Activated T-helper 2 cell treated with anti-CD3 and anti-CD28 coated beads, Interferon-gamma antibody, Interleukin-2, Interleukin-4, amounts not matched to agents 10 μg/mL and 5 μg/mL and 100 μg/mL, durations not matched to agents 14 hours and 24 hours and 36 hours (primary cell): ENCODE data around the gene PCDH17. TPM values are rescaled to one million over a fixed set of nuclear protein-coding genes. Genes with fewer than 3 reads are reported as not detected.

Source experiments
- DNase-seq: peaks from one replicate; pipeline ENCODE4 v3.0.0; 2021; ENCODE audit warnings: low spot score
- H3K27ac Mint-ChIP-seq: one replicate; pipeline ENCODE4 v1.8.0; 2021; ENCODE audit warnings: mixed read lengths
- H3K27me3 Mint-ChIP-seq: one replicate; pipeline ENCODE4 v1.8.0; 2021; ENCODE audit warnings: low read depth, mixed read lengths
- H3K36me3 Mint-ChIP-seq: one replicate; pipeline ENCODE4 v1.8.0; 2021; ENCODE audit warnings: low read depth, mixed read lengths
- H3K4me1 Mint-ChIP-seq: one replicate; pipeline ENCODE4 v1.8.0; 2021; ENCODE audit warnings: low read depth, mixed read lengths
- H3K4me3 Mint-ChIP-seq: one replicate; pipeline ENCODE4 v1.8.0; 2021; ENCODE audit warnings: low read depth, mild to moderate bottlenecking, moderate library complexity, mixed read lengths
- H3K9me3 Mint-ChIP-seq: one replicate; pipeline ENCODE4 v1.8.0; 2021; ENCODE audit warnings: mixed read lengths
- intact Hi-C: fragments of 100-400 bp; cut with micrococcal nuclease; formaldehyde crosslinking; loops from one replicate; pipeline ENCODE4 v1.15.1; 2023
- total RNA-seq: library from RNA; stranded (reverse); gene quantifications from 2 replicates; pipeline ENCODE4 v1.2.3, GENCODE V29; 2022

Gene PCDH17, protein sequence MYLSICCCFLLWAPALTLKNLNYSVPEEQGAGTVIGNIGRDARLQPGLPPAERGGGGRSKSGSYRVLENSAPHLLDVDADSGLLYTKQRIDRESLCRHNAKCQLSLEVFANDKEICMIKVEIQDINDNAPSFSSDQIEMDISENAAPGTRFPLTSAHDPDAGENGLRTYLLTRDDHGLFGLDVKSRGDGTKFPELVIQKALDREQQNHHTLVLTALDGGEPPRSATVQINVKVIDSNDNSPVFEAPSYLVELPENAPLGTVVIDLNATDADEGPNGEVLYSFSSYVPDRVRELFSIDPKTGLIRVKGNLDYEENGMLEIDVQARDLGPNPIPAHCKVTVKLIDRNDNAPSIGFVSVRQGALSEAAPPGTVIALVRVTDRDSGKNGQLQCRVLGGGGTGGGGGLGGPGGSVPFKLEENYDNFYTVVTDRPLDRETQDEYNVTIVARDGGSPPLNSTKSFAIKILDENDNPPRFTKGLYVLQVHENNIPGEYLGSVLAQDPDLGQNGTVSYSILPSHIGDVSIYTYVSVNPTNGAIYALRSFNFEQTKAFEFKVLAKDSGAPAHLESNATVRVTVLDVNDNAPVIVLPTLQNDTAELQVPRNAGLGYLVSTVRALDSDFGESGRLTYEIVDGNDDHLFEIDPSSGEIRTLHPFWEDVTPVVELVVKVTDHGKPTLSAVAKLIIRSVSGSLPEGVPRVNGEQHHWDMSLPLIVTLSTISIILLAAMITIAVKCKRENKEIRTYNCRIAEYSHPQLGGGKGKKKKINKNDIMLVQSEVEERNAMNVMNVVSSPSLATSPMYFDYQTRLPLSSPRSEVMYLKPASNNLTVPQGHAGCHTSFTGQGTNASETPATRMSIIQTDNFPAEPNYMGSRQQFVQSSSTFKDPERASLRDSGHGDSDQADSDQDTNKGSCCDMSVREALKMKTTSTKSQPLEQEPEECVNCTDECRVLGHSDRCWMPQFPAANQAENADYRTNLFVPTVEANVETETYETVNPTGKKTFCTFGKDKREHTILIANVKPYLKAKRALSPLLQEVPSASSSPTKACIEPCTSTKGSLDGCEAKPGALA (N-terminal part only)
- not detected in 2 replicates for total RNA-seq

DNA sequence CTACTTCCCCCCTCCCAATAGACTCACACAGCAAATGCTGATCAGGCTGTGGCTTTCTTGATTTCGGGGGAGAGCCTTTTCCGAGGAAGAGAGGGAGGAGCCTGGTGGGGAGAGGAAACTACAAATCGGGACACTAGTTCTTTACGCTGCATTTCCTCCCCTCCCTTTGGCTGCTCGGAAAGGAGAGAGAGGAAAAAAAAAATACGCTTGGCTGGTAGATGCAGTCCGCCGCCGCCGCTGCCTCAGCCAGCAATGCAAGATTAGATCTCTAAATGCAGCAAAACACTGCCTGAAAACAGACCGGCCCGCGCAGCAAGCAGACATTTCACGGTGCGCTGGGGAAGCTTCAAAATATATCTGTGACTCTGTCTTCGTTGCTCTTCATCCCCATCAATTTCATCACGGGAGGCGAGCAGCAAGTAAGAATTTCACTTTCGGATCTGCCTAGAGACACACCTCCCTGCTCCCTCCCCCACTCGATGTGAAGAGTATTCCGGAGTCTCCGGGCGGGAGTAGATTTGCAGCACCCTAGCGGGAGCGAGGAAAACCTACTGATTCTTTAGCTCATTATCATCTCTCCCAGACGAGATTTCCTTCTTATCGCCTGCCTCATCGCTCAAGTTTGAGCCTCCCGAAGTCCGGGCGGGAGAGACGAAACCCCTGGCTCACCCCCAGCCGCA, at the start of gene PCDH17:
TSS of gene PCDH17 (plus strand) at position 149 of the 680 bp plus-strand sequence. CDS start 803 bp downstream, outside the sequence.
- H3K4me3 Mint-ChIP-seq = peak within 1 kb of the TSS; percentile 72
- H3K27me3 Mint-ChIP-seq = peaks cover 65% of the 10 kb centered on the region
- no peak within 1 kb of the TSS for H3K27ac Mint-ChIP-seq
- intact Hi-C loops = no loop called here
- no peak for DNase-seq
- H3K4me1 Mint-ChIP-seq = peaks cover 24% of the 10 kb centered on the region
- H3K36me3 Mint-ChIP-seq = peaks cover 8% of the 10 kb centered on the region
- no peaks in the 10 kb centered on the region for H3K9me3 Mint-ChIP-seq

DNA sequence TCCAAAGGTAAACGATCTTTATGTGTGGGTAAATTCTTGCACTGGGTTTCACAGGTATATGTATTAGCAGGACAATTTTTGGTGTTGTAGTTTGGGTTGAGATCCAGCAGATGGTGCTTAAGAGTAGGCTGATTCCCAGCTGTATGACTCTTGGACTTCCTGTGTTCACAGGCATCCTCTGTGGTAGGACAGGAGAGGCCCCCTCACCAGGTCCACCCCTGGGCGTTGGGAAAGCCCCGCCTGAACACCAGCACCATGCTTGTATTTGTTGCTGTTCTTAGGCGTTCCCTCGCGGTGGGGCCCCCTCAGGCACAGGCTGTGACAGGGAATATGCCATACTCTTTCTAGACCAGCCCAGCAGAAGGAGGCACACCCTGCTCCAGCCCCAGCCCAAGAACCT, 49.5 kb upstream of the PCDH17 start:
- no peak for DNase-seq
- intact Hi-C loops = no loop called here
- Mint-ChIP-seq H3K27ac (no peak overlapping the region), H3K4me1 (no peaks in the 10 kb centered on the region), H3K9me3 (peaks cover 30% of the 10 kb centered on the region), H3K27me3 (no peaks in the 10 kb centered on the region), H3K36me3 (no peaks in the 10 kb centered on the region), H3K4me3 (no peak overlapping the region)

DNA sequence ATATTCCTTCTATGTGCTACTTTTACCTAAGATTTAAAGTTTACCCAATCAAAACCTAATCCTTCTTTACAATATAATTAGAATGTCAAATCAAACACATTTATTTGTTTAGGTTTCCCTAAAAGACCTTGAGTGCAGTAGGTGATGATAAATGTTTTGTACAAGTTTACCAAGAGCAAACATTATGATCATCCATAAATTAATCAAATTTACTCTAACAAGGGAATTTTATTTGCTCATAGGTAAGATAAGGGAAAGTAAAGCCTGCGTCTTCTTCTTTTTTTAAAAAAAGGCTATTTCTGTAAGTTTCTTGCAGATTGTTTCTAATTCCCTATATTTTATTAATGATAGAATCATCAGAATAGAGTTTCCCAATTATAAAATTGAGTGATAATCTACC, 48.0 kb upstream of the PCDH17 start:
- no peak overlapping the region for H3K27ac Mint-ChIP-seq
- no peaks in the 10 kb centered on the region for H3K4me1 Mint-ChIP-seq
- H3K27me3 Mint-ChIP-seq = no peaks in the 10 kb centered on the region
- intact Hi-C loops = no loop called here
- no peak for DNase-seq
- peaks cover 30% of the 10 kb centered on the region for H3K9me3 Mint-ChIP-seq
- no peaks in the 10 kb centered on the region for H3K36me3 Mint-ChIP-seq
- no peak overlapping the region for H3K4me3 Mint-ChIP-seq

DNA sequence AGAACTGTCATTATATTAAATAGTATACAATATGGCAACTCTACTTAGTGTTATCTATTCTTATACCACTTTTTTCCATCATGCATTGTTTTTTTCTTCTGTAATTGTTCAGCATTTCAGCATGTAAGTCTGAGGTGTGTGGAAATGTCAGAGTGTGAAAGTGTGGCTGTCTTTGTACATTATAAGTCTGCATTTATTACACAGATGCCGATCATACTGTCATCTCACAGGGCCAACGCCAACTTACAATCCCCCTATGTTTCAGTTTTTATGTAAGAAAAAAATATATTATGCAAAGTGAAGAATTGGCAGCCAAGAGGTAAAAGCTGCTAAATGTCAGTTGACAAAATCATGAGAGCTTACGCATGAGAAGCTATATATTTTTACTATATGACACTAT, 42.9 kb upstream of the PCDH17 start:
- Mint-ChIP-seq H3K4me3 (no peak overlapping the region), H3K36me3 (no peaks in the 10 kb centered on the region), H3K27ac (no peak overlapping the region), H3K4me1 (no peaks in the 10 kb centered on the region), H3K27me3 (no peaks in the 10 kb centered on the region), H3K9me3 (peaks cover 11% of the 10 kb centered on the region)
- no peak for DNase-seq
- intact Hi-C loops = no loop called here

DNA sequence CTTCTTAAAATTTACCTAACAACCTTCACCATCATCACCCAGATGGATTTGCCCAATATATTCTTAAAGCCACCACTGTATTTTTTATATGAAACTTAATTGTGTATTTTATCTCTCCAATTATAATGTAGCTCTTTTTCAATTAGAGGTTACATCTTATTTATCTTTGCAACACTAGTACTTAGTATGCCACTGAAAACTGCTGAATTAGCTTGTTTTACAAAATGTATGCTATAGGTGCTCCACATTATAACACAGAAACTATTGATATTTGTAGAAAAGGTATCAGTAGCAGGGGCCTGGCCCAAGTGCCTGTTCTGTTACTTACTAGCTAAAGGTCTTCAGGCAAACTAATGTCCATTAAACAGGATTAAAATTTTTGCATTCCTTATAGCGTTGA, 35.8 kb upstream of the PCDH17 start:
- intact Hi-C loops = no loop called here

DNA sequence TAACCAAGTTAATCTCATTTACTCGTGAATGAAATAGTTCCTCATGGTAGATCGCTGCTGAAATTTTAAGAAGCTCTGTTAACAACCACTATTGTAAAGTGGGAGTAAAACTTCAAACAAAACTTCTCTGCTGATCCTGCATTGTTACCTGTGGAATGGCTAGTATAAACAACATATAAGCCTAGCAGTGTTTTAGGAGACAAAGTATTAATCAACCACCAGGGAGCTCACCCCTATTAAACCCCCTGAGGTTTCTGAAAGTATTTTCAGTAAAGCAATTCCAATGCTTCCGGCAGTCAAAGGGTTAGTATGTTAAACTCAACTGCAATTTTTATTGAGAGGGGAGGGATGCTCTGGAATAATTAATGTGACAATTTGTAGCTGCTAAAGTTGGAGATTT, 30.0 kb upstream of the PCDH17 start:
- no peak for DNase-seq
- Mint-ChIP-seq H3K4me1 (no peaks in the 10 kb centered on the region), H3K4me3 (no peak overlapping the region), H3K9me3 (peaks cover 19% of the 10 kb centered on the region), H3K27me3 (no peaks in the 10 kb centered on the region), H3K36me3 (no peaks in the 10 kb centered on the region), H3K27ac (no peak overlapping the region)
- intact Hi-C loops = no loop called here

More for the DNA sequence above, 35.8 kb upstream of the PCDH17 start:
- Mint-ChIP-seq H3K36me3 (no peaks in the 10 kb centered on the region), H3K4me3 (no peak overlapping the region), H3K27me3 (no peaks in the 10 kb centered on the region), H3K27ac (no peak overlapping the region), H3K9me3 (peaks cover 23% of the 10 kb centered on the region), H3K4me1 (no peaks in the 10 kb centered on the region)
- DNase-seq = no peak

DNA sequence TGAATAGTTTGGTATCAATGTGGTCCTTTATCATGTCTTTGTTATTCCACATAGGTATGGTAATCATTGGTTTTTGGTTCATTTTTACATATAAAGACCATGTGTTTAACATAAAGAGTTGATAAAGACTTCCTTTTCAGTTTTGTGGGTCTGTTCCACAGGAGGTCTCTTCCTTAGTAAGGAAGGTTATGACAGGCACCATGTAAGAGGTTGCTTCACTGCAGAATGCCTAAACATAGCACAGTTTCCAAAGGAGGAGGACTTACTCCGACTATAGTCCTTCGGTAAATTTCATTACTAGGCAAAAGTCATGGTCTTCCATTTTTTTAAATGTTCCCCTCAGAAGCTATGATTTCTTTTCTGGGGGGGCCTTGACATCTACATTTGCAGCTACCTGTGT, 27.1 kb upstream of the PCDH17 start:
- no peak overlapping the region for H3K4me3 Mint-ChIP-seq
- DNase-seq = no peak
- no peaks in the 10 kb centered on the region for H3K36me3 Mint-ChIP-seq
- no peaks in the 10 kb centered on the region for H3K9me3 Mint-ChIP-seq
- H3K4me1 Mint-ChIP-seq = no peaks in the 10 kb centered on the region
- intact Hi-C loops = no loop called here
- H3K27me3 Mint-ChIP-seq = no peaks in the 10 kb centered on the region
- no peak overlapping the region for H3K27ac Mint-ChIP-seq

DNA sequence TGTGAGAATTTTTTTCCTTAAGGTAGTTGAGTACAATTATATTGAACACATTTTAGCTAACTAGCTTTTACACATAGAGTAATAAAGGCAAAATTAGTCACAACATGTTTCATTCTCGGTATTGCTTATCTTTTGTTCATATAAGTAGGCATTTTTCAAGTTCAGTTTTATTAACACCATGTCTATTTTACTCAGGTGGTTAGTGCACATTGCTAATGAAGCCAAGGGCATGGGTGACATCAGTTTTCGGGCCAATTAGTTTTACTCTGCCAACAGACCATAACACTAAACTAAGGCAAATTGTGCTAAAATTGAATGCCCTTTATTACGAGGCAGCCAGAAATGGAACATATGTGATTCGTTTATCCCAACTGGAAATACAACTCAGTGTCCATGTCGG, 19.6 kb upstream of the PCDH17 start:
- Mint-ChIP-seq H3K9me3 (no peaks in the 10 kb centered on the region), H3K27me3 (no peaks in the 10 kb centered on the region), H3K36me3 (no peaks in the 10 kb centered on the region), H3K4me1 (no peaks in the 10 kb centered on the region), H3K4me3 (no peak overlapping the region), H3K27ac (no peak overlapping the region)
- DNase-seq = no peak
- intact Hi-C loops = no loop called here

DNA sequence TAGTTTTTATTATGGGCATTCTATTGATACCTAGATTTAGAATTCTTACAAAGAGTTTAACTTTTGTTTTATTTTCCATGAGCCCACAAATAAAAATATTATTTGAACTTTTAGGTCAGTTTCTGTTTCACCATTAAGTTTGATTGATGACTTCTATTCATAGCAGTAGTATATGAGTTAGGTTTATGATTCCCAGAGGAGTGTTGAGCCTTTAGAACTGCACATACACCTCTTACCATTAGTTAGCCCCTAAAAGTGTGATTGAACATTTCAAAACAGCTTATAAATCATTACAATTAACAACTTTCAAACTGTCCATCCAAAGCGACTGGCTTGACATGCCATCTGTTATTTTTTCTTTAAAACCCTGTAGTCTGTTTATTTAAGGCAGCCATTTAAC, 19.0 kb upstream of the PCDH17 start:
- Mint-ChIP-seq H3K4me3 (no peak overlapping the region), H3K9me3 (no peaks in the 10 kb centered on the region), H3K36me3 (no peaks in the 10 kb centered on the region), H3K27ac (no peak overlapping the region), H3K27me3 (no peaks in the 10 kb centered on the region), H3K4me1 (no peaks in the 10 kb centered on the region)
- DNase-seq = no peak
- intact Hi-C loops = no loop called here

DNA sequence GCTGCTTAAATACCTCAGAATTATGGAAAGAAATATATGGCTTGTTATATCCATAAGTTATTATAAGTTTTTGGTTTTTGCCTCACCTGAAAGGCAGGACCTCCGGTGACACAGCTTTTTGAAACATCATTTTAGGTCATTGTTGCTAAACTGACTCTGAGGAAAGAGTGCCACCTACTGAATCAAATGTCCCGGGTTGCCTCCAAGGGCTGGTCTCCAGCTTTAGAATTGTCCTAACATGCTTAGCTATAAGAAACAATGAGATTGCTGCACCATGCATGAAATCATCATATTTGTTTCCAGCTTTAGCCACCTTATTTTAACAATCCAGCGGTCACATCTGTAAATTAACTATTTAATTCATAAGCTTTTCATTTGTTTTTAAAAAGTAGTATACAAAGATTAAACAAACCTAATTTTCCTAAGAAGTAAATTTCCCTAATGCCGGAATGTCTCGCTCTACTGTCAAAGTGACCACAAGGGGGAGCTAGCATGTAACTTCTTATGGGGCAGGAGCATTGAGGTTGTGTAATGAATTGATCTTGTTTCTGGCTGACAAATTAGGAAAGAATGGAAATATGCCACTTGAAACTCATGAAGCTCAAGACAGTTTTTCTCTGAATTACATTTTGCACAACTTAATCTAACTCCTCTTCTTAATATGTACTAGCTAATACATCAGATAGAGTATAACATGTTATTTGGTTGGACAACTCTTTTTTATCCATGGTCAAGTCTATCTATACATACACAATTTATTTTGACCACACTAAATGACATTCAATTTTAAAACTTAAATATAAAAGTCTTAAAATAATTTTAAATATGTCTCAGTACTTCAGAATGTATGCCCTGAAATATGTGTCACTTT, 6.7 kb upstream of the PCDH17 start:
- no peak for DNase-seq
- peaks cover 4% of the 10 kb centered on the region for H3K4me1 Mint-ChIP-seq
- intact Hi-C loops = loop anchor here (10.0 kb wide), 1 partner anchor 1690 kb away; no protein-coding TSS in a partner anchor
- H3K9me3 Mint-ChIP-seq = no peaks in the 10 kb centered on the region
- H3K36me3 Mint-ChIP-seq = no peaks in the 10 kb centered on the region
- H3K4me3 Mint-ChIP-seq = no peak overlapping the region
- peaks cover 18% of the 10 kb centered on the region for H3K27me3 Mint-ChIP-seq
- H3K27ac Mint-ChIP-seq = no peak overlapping the region

DNA sequence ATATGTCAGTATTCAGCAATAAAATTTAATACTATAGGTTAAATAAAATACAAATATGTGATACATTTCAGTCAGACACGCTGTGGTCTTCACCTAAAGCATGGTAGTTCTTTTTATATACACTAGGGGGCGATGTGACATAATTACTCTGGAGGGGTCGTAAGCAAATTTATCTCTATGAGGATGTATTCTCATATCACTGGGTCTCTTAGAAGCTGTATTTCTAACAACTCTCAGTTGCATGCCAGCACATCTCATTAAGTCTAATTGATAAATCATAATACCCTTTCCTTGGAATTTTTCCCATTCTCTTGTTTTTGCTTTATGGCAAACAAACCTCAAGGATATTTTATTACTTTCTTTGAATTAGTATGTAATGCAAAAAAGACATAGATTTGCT, 3.9 kb upstream of the PCDH17 start:
- Mint-ChIP-seq H3K4me1 (peaks cover 23% of the 10 kb centered on the region), H3K36me3 (peaks cover 8% of the 10 kb centered on the region), H3K27ac (no peak overlapping the region), H3K4me3 (no peak overlapping the region), H3K27me3 (peaks cover 45% of the 10 kb centered on the region), H3K9me3 (no peaks in the 10 kb centered on the region)
- intact Hi-C loops = loop anchor here (10.0 kb wide), 1 partner anchor 1687 kb away; no protein-coding TSS in a partner anchor
- no peak for DNase-seq
